Esophagus squamous epithelium (tissue), 5 donors: ENCODE measurements around the gene LYPD4. TPM values are rescaled to one million over a fixed set of nuclear protein-coding genes. Genes with fewer than 3 reads are reported as not detected.

ENCODE experiments used
- DNase-seq: peaks from one replicate; lab custom pipeline; 2025; lab: John Stamatoyannopoulos, UW
- H3K27ac ChIP-seq, 4 donors: fragments of 200-600 bp; sonication (generic); one replicate each; pipeline ENCODE4 v1.5.1; 2016 to 2019; ENCODE audit warnings: mild to moderate bottlenecking in 1 of 4
- H3K27me3 ChIP-seq, 4 donors: fragments of 200-600 bp; sonication (generic); 1 replicate in 3 of 4; 2 replicates in 1 of 4; pipeline versions ENCODE4 v1.5.1 to v1.6.0; 2017 to 2021; ENCODE audit warnings: antibody characterized with exemption in 1 of 4
- H3K36me3 ChIP-seq, 3 donors: fragments of 200-600 bp; sonication (generic); one replicate each; pipeline ENCODE4 v1.5.1; 2016 to 2019
- H3K4me1 ChIP-seq, 3 donors: fragments of 200-600 bp; sonication (generic); one replicate each; pipeline ENCODE4 v1.5.1; 2017 to 2019
- H3K4me3 ChIP-seq, 4 donors: fragments of 200-600 bp; sonication (generic); 1 replicate in 3 of 4; 2 replicates in 1 of 4; pipeline ENCODE4 v1.5.1; 2016 to 2019; ENCODE audit warnings: mild to moderate bottlenecking in 2 of 4, moderate library complexity in 1 of 4
- H3K9me3 ChIP-seq, 3 donors: fragments of 200-600 bp; sonication (generic); one replicate each; pipeline ENCODE4 v1.5.1; 2016 to 2019
- CTCF ChIP-seq, 6 experiments: fragments of 450-650 bp in 4 of 6; fragments of 200-600 bp in 2 of 6; sonication (generic) in 2 of 6; IDR thresholded peaks; one replicate each; pipeline ENCODE4 v1.5.1; 2016 to 2019; ENCODE audit warnings: antibody characterized with exemption in 6 of 6, mild to moderate bottlenecking in 4 of 6, moderate library complexity in 4 of 6
- POLR2A ChIP-seq, 4 donors: fragments of 450-650 bp; IDR thresholded peaks; one replicate each; pipeline ENCODE4 v1.6.1; 2017; ENCODE audit warnings: antibody characterized with exemption in 4 of 4, mild to moderate bottlenecking in 4 of 4, moderate library complexity in 3 of 4
- WGBS, 2 donors: methylation state at CpG; one replicate each; pipeline ENCODE4 v1.1.5; 2018; 5-methylcytosine and 5-hydroxymethylcytosine counted together
- intact Hi-C: fragments of 100-400 bp; cut with DNase I; formaldehyde crosslinking; loops from one replicate; pipeline ENCODE4 v1.15.0; 2022
- total RNA-seq, 4 donors: library from RNA; depleted of rRNA; stranded (reverse); fragments of >200 nt; gene quantifications; one replicate each; pipeline ENCODE4 v1.1.0, GENCODE V29; 2016
- donor health status: DM: yes; HTN: yes; CAD: no.

Gene LYPD4
- total RNA-seq, 4 donors from 2014 or later: not detected

GRCh38 chr19:41804336-41804735 lies 40.1 kb downstream of the LYPD4 start:
- Histone ChIP-seq H3K27ac (no peak overlapping the region), H3K4me1 (peaks cover 4 to 38% (median 18%) of the 10 kb centered on the region in 3 donors), H3K36me3 (no peaks in the 10 kb centered on the region), H3K9me3 (peaks cover 0 to 5% (median 0%) of the 10 kb centered on the region in 3 donors), H3K27me3 (peaks cover 0 to 29% (median 0%) of the 10 kb centered on the region in 4 donors), H3K4me3 (no peak overlapping the region)
- no peak for TF ChIP-seq POLR2A (IDR thresholded peaks at IDR 0.05)
- TF ChIP-seq CTCF (IDR thresholded peaks at IDR 0.05): no peak
- intact Hi-C loops: no loop called here
- DNase-seq: no peak
- 72 to 75% methylated on average over 3 of the region's 3 CpGs for WGBS, 2 donors

GRCh38 chr19:41802770-41803169 lies 41.7 kb downstream of the LYPD4 start:
- DNase-seq: no peak
- Histone ChIP-seq H3K4me1 (peaks cover 10 to 51% (median 29%) of the 10 kb centered on the region in 3 donors), H3K27me3 (peaks cover 0 to 15% (median 0%) of the 10 kb centered on the region in 4 donors), H3K36me3 (no peaks in the 10 kb centered on the region), H3K27ac (peak overlapping the region; percentile 80 to 84 (median 82)), H3K9me3 (peaks cover 0 to 5% (median 0%) of the 10 kb centered on the region in 3 donors), H3K4me3 (no peak overlapping the region)
- 75% methylated on average over 2 of the region's 2 CpGs for WGBS, 2 donors
- intact Hi-C loops: no loop called here
- TF ChIP-seq POLR2A (IDR thresholded peaks at IDR 0.05) (no peak), CTCF (IDR thresholded peaks at IDR 0.05) (no peak)

- Histone ChIP-seq H3K4me1 (peaks cover 10 to 51% (median 29%) of the 10 kb centered on the region in 3 donors), H3K27me3 (peaks cover 0 to 12% (median 0%) of the 10 kb centered on the region in 4 donors), H3K36me3 (no peaks in the 10 kb centered on the region), H3K27ac (peak overlapping the region; percentile 80 to 84 (median 82)), H3K9me3 (peaks cover 0 to 5% (median 0%) of the 10 kb centered on the region in 3 donors), H3K4me3 (no peak overlapping the region)
- intact Hi-C loops: no loop called here
- TF ChIP-seq POLR2A (IDR thresholded peaks at IDR 0.05) (no peak), CTCF (IDR thresholded peaks at IDR 0.05) (no peak)
- DNase-seq: no peak
- WGBS, 2 donors: 22 to 61% methylated on average over 2 of the region's 2 CpGs
These were observed 42.7 kb downstream of the LYPD4 start for GRCh38 chr19:41801792-41802211.

- Histone ChIP-seq H3K27me3 (peaks cover 0 to 16% (median 0%) of the 10 kb centered on the region in 4 donors), H3K4me3 (no peak overlapping the region), H3K27ac (peak overlapping the region; percentile 80 to 84 (median 82)), H3K36me3 (no peaks in the 10 kb centered on the region), H3K4me1 (peaks cover 10 to 51% (median 29%) of the 10 kb centered on the region in 3 donors), H3K9me3 (peaks cover 0 to 5% (median 0%) of the 10 kb centered on the region in 3 donors)
- 48 to 77% methylated on average over 3 to 4 of the region's 4 CpGs for WGBS, 2 donors
- DNase-seq: no peak
- TF ChIP-seq CTCF (IDR thresholded peaks at IDR 0.05) (no peak), POLR2A (IDR thresholded peaks at IDR 0.05) (no peak)
- intact Hi-C loops: no loop called here
These were observed 43.5 kb downstream of the LYPD4 start for GRCh38 chr19:41801031-41801430.

GRCh38 chr19:41799444-41800000 lies 45.0 kb downstream of the LYPD4 start:
- Histone ChIP-seq H3K4me3 (no peak overlapping the region), H3K4me1 (peaks cover 10 to 54% (median 29%) of the 10 kb centered on the region in 3 donors), H3K27me3 (peaks cover 0 to 28% (median 0%) of the 10 kb centered on the region in 4 donors), H3K36me3 (no peaks in the 10 kb centered on the region), H3K9me3 (peaks cover 0 to 5% (median 0%) of the 10 kb centered on the region in 3 donors), H3K27ac (peak overlapping the region; percentile 80 to 84 (median 82))
- intact Hi-C loops: no loop called here
- DNase-seq: no peak
- 23 to 44% methylated on average over 7 to 8 of the region's 9 CpGs for WGBS, 2 donors
- TF ChIP-seq CTCF (IDR thresholded peaks at IDR 0.05) (peak in 1 of 6 experiments; percentile 10), POLR2A (IDR thresholded peaks at IDR 0.05) (no peak)
